IMR-90 (cell line): ENCODE results near the gene IKZF3. TPM values are rescaled to one million over a fixed set of nuclear protein-coding genes. Genes with fewer than 3 reads are reported as not detected.

Experiments used
- ATAC-seq: fragments of 200-7000 bp; cut with Tn5 transposase; 2 replicates; pipeline ENCODE4 v1.9.1; 2020; ENCODE audit warnings: low read depth, mild to moderate bottlenecking, moderate library complexity
- BruUV-seq: library from RNA; stranded (reverse); fragments of 400-500 nt; replicated peaks from 2 replicates; lab custom pipeline; 2021; lab: Mats Ljungman, UMichigan
- CTCF ChIA-PET: fragments of 300-600 bp; formaldehyde crosslinking; extraction: SDS; loops from one replicate; lab custom pipeline; 2021; ENCODE audit warnings: antibody characterized with exemption; lab: Yijun Ruan, JAX
- POLR2A ChIA-PET: fragments of 300-600 bp; sonication (Branson Sonifier 250); formaldehyde crosslinking; loops from one replicate; lab custom pipeline; 2022; ENCODE audit warnings: antibody characterized with exemption; ENCODE audit not compliant: unreplicated experiment; lab: Charles Lee
- DNase-seq: peaks from one replicate; pipeline ENCODE4 v3.0.0; 2013
- H2AFZ ChIP-seq: replicated peaks from 2 replicates; pipeline ENCODE3; 2013; ENCODE audit warnings: low read length, mild to moderate bottlenecking; ENCODE audit not compliant: poor library complexity
- H2AK5ac ChIP-seq: 2 replicates; pipeline ENCODE4 v1.6.1; 2013; ENCODE audit warnings: low read depth, low read length, inconsistent platforms
- H2AK9ac ChIP-seq: replicated peaks from 2 replicates; pipeline ENCODE3; 2013; ENCODE audit warnings: mild to moderate bottlenecking, low read depth, low read length, moderate library complexity; ENCODE audit not compliant: poor library complexity
- H2BK120ac ChIP-seq: 2 replicates; pipeline ENCODE4 v1.6.1; 2013; ENCODE audit warnings: low read depth, low read length, inconsistent platforms
- H2BK15ac ChIP-seq: 3 replicates; pipeline ENCODE4 v1.6.1; 2013; ENCODE audit warnings: low read depth, low read length, inconsistent platforms
- H2BK20ac ChIP-seq: 2 replicates; pipeline ENCODE4 v1.6.1; 2013; ENCODE audit warnings: low read depth, mild to moderate bottlenecking, inconsistent platforms, low read length, moderate library complexity
- H2BK5ac ChIP-seq: 2 replicates; pipeline ENCODE4 v1.6.1; 2013; ENCODE audit warnings: mild to moderate bottlenecking, low read depth, low read length, inconsistent platforms; ENCODE audit not compliant: poor library complexity, severe bottlenecking
- H3K14ac ChIP-seq: replicated peaks from 2 replicates; pipeline ENCODE4 v1.6.1; 2013; ENCODE audit warnings: low read depth, low read length, inconsistent platforms
- H3K18ac ChIP-seq: 2 replicates; pipeline ENCODE4 v1.6.1; 2013; ENCODE audit warnings: low read depth, low read length, control low read depth
- H3K23ac ChIP-seq: 2 replicates; pipeline ENCODE4 v1.6.1; 2013; ENCODE audit warnings: low read depth, low read length, inconsistent platforms
- H3K27ac ChIP-seq: 2 replicates; pipeline ENCODE4 v1.5.1; 2013; ENCODE audit warnings: mild to moderate bottlenecking, control low read depth, low read length; ENCODE audit not compliant: insufficient read depth
- H3K27me3 ChIP-seq: 2 replicates; pipeline ENCODE4 v1.6.1; 2013; ENCODE audit warnings: low read length; ENCODE audit not compliant: control insufficient read depth, insufficient read depth
- H3K36me3 ChIP-seq: 2 replicates; pipeline ENCODE4 v1.6.1; 2013; ENCODE audit warnings: low read length, mixed read lengths; ENCODE audit not compliant: control insufficient read depth, insufficient read depth
- H3K4ac ChIP-seq: 2 replicates; pipeline ENCODE4 v1.6.1; 2013; ENCODE audit warnings: low read depth, low read length, inconsistent platforms
- H3K4me1 ChIP-seq: 2 replicates; pipeline ENCODE4 v1.6.1; 2013; ENCODE audit warnings: low read length, mixed read lengths; ENCODE audit not compliant: control insufficient read depth, insufficient read depth
- H3K4me2 ChIP-seq: 2 replicates; pipeline ENCODE4 v1.6.1; 2013; ENCODE audit warnings: low read depth, mild to moderate bottlenecking, control low read depth, low read length, moderate library complexity
- H3K4me3 ChIP-seq: 2 replicates; pipeline ENCODE4 v1.5.1; 2013; ENCODE audit warnings: low read depth, mild to moderate bottlenecking, control low read depth, low read length, moderate library complexity; ENCODE audit not compliant: insufficient read depth
- H3K56ac ChIP-seq: 2 replicates; pipeline ENCODE4 v1.6.1; 2013; ENCODE audit warnings: low read length, inconsistent platforms; ENCODE audit not compliant: insufficient read depth; ENCODE audit errors: extremely low read depth
- H3K79me1 ChIP-seq, 2 experiments: 2 replicates each; pipeline ENCODE4 v1.6.1; 2013; ENCODE audit warnings: low read length in 2 of 2, inconsistent platforms in 1 of 2, low read depth in 1 of 2
- H3K9ac ChIP-seq: 2 replicates; pipeline ENCODE4 v1.6.1; 2013; ENCODE audit warnings: low read depth, low read length, control low read depth
- H3K9me1 ChIP-seq: 2 replicates; pipeline ENCODE4 v1.6.1; 2013; ENCODE audit warnings: low read length, inconsistent platforms; ENCODE audit not compliant: insufficient read depth
- H3K9me3 ChIP-seq: 2 replicates; pipeline ENCODE4 v1.6.1; 2013; ENCODE audit warnings: low read length; ENCODE audit not compliant: control insufficient read depth, insufficient read depth
- H4K20me1 ChIP-seq: 2 replicates; pipeline ENCODE4 v1.6.1; 2013; ENCODE audit warnings: low read length, inconsistent platforms; ENCODE audit not compliant: insufficient read depth
- H4K5ac ChIP-seq: 2 replicates; pipeline ENCODE4 v1.6.1; 2013; ENCODE audit warnings: mild to moderate bottlenecking, low read depth, low read length, control low read depth
- H4K8ac ChIP-seq, 2 experiments: 2 replicates each; pipeline ENCODE4 v1.6.1; 2013; ENCODE audit warnings: low read depth in 2 of 2, low read length in 2 of 2, control low read depth in 1 of 2, inconsistent platforms in 1 of 2
- H4K91ac ChIP-seq: 2 replicates; pipeline ENCODE4 v1.6.1; 2013; ENCODE audit warnings: low read depth, low read length, inconsistent platforms; ENCODE audit not compliant: insufficient read depth
- BHLHE40 ChIP-seq: fragments of 150-350 bp; IDR thresholded peaks from 2 replicates; pipeline ENCODE4 v1.6.1; 2016; ENCODE audit warnings: mild to moderate bottlenecking, low read depth, low read length
- CHD1 ChIP-seq: IDR thresholded peaks from 2 replicates; pipeline ENCODE4 v1.6.1; 2012; ENCODE audit warnings: low read depth, low read length, improper control_type of control experiment
- ELK1 ChIP-seq: fragments of 150-350 bp; IDR thresholded peaks from 2 replicates; pipeline ENCODE4 v1.6.1; 2016; ENCODE audit warnings: low read depth, mild to moderate bottlenecking, low read length, moderate library complexity, borderline replicate concordance
- FOS ChIP-seq: fragments of 150-350 bp; IDR thresholded peaks from 2 replicates; pipeline ENCODE4 v1.6.1; 2016; ENCODE audit warnings: low read depth, low read length
- MAFK ChIP-seq: IDR thresholded peaks from 2 replicates; pipeline ENCODE4 v1.6.1; 2012; ENCODE audit warnings: low read depth, low read length, improper control_type of control experiment
- MAZ ChIP-seq: IDR thresholded peaks from 2 replicates; pipeline ENCODE4 v1.6.1; 2012; ENCODE audit warnings: low read depth, mild to moderate bottlenecking, low read length, improper control_type of control experiment, moderate library complexity, borderline replicate concordance
- NFE2L2 ChIP-seq: fragments of 150-350 bp; IDR thresholded peaks from 2 replicates; pipeline ENCODE4 v1.6.1; 2016; ENCODE audit warnings: low read depth, mild to moderate bottlenecking, low read length
- POLR2A ChIP-seq: IDR thresholded peaks from 2 replicates; pipeline ENCODE4 v1.6.1; 2012; ENCODE audit warnings: mild to moderate bottlenecking, low read depth, low read length
- RAD21 ChIP-seq: IDR thresholded peaks from 2 replicates; pipeline ENCODE4 v1.6.1; 2012; ENCODE audit warnings: low read length, improper control_type of control experiment
- RCOR1 ChIP-seq: IDR thresholded peaks from 2 replicates; pipeline ENCODE4 v1.6.1; 2012; ENCODE audit warnings: mild to moderate bottlenecking, low read length, improper control_type of control experiment; ENCODE audit not compliant: insufficient replicate concordance
- RFX5 ChIP-seq: IDR thresholded peaks from 2 replicates; pipeline ENCODE4 v1.8.0; 2012; ENCODE audit warnings: low read depth, mild to moderate bottlenecking, low read length, moderate library complexity
- SMC3 ChIP-seq: fragments of 150-350 bp; IDR thresholded peaks from 2 replicates; pipeline ENCODE4 v1.6.1; 2016; ENCODE audit warnings: low read depth, mild to moderate bottlenecking, antibody characterized with exemption, low read length, moderate library complexity
- USF2 ChIP-seq: fragments of 150-350 bp; IDR thresholded peaks from 2 replicates; pipeline ENCODE4 v1.6.1; 2017; ENCODE audit warnings: mild to moderate bottlenecking, antibody characterized with exemption, low read length, low read depth
- WGBS, 2 experiments: methylation state at CpG; one replicate each; pipeline versions ENCODE4 v1.1.5 to v1.1.7; 2013; ENCODE audit warnings: missing lambda C conversion rate in 2 of 2; ENCODE audit not compliant: insufficient read length in 1 of 2; ENCODE audit errors: extremely low coverage in 2 of 2; 5-methylcytosine and 5-hydroxymethylcytosine counted together
- dilution Hi-C: fragments of 300-500 bp; cut with HindIII; formaldehyde crosslinking; loops from one replicate; pipeline ENCODE4 v1.14.3; 2018; ENCODE audit warnings: low sequenced_read_pairs; ENCODE audit not compliant: unreplicated experiment
- in situ Hi-C: fragments of 300-500 bp; cut with MboI; formaldehyde crosslinking; loops from 3 replicates; pipeline ENCODE4 v1.14.3; 2019; ENCODE audit warnings: low sequenced_read_pairs, inconsistent platforms, mixed read lengths
- intact Hi-C: fragments of 100-400 bp; cut with micrococcal nuclease; formaldehyde crosslinking; loops from 2 replicates; pipeline ENCODE4 v1.10.0; 2022
- polyA plus RNA-seq, 3 experiments: library from polyadenylated mRNA; depleted of rRNA; stranded (reverse); fragments of >200 nt; gene quantifications; 2 replicates each; pipeline ENCODE4 v1.2.3, GENCODE V29; 2012; ENCODE audit warnings: low replicate concordance in 1 of 3
- total RNA-seq: library from RNA; depleted of rRNA; stranded (reverse); fragments of >200 nt; gene quantifications from 2 replicates; pipeline ENCODE4 v1.2.3, GENCODE V29; 2012
- TF ChIP-seq, protein P1 (sequence below): conservative IDR thresholded peaks from 2 replicates; pipeline ENCODE4 v1.5.1; 2012; ENCODE audit warnings: mild to moderate bottlenecking, low read depth, low read length, improper control_type of control experiment

The IKZF3 gene
- total and polyA plus RNA-seq, 2 of the 4 experiments (the other 2 are of a cell fraction), result not detected

- no peak overlapping the region for H3K9ac ChIP-seq
- no peak overlapping the region for H4K5ac ChIP-seq
- no peak overlapping the region for H4K8ac ChIP-seq
- no peaks in the 10 kb centered on the region; the same call in 1 of the 2 replicates for H3K9me1 ChIP-seq
- no peak overlapping the region for H3K27ac ChIP-seq
- no peak overlapping the region for H4K91ac ChIP-seq
- no peak overlapping the region for H2AK5ac ChIP-seq
- no peak overlapping the region for H2BK20ac ChIP-seq
- DNase-seq (no peak), ATAC-seq (no peak)
- H2BK5ac ChIP-seq, result no peak overlapping the region
- 58% methylated on average over 10 of the region's 10 CpGs; no CpG with 5 or more reads in 1 of the 2 experiments for WGBS, 2 experiments
- BruUV-seq, result no TSS peak
- TF ChIP-seq BHLHE40 (no peak), FOS (no peak), MAFK (no peak), RCOR1 (no peak), POLR2A (no peak), RFX5 (no peak), NFE2L2 (no peak), SMC3 (no peak), USF2 (no peak), MAZ (no peak), CHD1 (no peak), RAD21 (no peak), ELK1 (no peak)
- TF ChIP-seq, protein P1, sequence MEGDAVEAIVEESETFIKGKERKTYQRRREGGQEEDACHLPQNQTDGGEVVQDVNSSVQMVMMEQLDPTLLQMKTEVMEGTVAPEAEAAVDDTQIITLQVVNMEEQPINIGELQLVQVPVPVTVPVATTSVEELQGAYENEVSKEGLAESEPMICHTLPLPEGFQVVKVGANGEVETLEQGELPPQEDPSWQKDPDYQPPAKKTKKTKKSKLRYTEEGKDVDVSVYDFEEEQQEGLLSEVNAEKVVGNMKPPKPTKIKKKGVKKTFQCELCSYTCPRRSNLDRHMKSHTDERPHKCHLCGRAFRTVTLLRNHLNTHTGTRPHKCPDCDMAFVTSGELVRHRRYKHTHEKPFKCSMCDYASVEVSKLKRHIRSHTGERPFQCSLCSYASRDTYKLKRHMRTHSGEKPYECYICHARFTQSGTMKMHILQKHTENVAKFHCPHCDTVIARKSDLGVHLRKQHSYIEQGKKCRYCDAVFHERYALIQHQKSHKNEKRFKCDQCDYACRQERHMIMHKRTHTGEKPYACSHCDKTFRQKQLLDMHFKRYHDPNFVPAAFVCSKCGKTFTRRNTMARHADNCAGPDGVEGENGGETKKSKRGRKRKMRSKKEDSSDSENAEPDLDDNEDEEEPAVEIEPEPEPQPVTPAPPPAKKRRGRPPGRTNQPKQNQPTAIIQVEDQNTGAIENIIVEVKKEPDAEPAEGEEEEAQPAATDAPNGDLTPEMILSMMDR, result no peak
- no peak overlapping the region for H3K14ac ChIP-seq
- POLR2A ChIA-PET, result no interaction called here
- H3K79me1 ChIP-seq, result no peaks in the 10 kb centered on the region; a peak in 1 of 4 replicates
- H3K18ac ChIP-seq, result no peak overlapping the region
- no peak overlapping the region for H2BK15ac ChIP-seq
- no peak overlapping the region for H2BK120ac ChIP-seq
- no peak overlapping the region for H2AFZ ChIP-seq
- no peak overlapping the region for H3K4me3 ChIP-seq
- H4K20me1 ChIP-seq, result no peaks in the 10 kb centered on the region
- intact Hi-C loops, result no loop called here
- H3K23ac ChIP-seq, result no peak overlapping the region
- H3K9me3 ChIP-seq, result no peaks in the 10 kb centered on the region
- in situ Hi-C loops, result no loop called here
- dilution Hi-C loops, result no loop called here
- H3K36me3 ChIP-seq, result no peaks in the 10 kb centered on the region
- peaks cover 16% of the 10 kb centered on the region for H3K27me3 ChIP-seq
- peak overlapping the region; percentile 78 for H2AK9ac ChIP-seq
- CTCF ChIA-PET, result no interaction called here
- no peak overlapping the region for H3K56ac ChIP-seq
- no peak overlapping the region for H3K4me2 ChIP-seq
- H3K4me1 ChIP-seq, result peaks cover 7% of the 10 kb centered on the region
- H3K4ac ChIP-seq, result no peak overlapping the region
These were observed 112.5 kb downstream of the IKZF3 start for GRCh38 chr17:39751637-39752036.
